ENCODE data around the gene SPATA2L.

- TF ChIP-seq CTCF (IDR thresholded peaks at IDR 0.05; ENCODE audit: low read depth, low read length, poor library complexity, severe bottlenecking) (no peak), EZH2phosphoT487 (IDR thresholded peaks at IDR 0.05; ENCODE audit: borderline replicate concordance, low read length) (no peak)
These were observed 10.2 kb upstream of the SPATA2L start for GRCh38 chr16:89711601-89712273.

Data from DOHH2 (cell line).